ENCODE measurements around the gene CADPS.

Gene CADPS

GRCh38 chr3:62559831-62560445 lies 315.3 kb downstream of the CADPS start:
- Histone ChIP-seq H4K20me1 (ENCODE audit: insufficient read depth, low read length, poor library complexity, severe bottlenecking) (no peaks in the 10 kb centered on the region), H3K4me1 (ENCODE audit: insufficient read depth, low read length, poor library complexity, severe bottlenecking) (no peaks in the 10 kb centered on the region), H3K9ac (ENCODE audit: low read depth, low read length, poor library complexity, severe bottlenecking) (no peak overlapping the region), H3K9me2 (replicated peaks; ENCODE audit: low read depth, low read length) (no peaks in the 10 kb centered on the region), H2AFZ (ENCODE audit: low read length) (no peak overlapping the region), H3K4me2 (ENCODE audit: low read depth, low read length, poor library complexity, severe bottlenecking) (no peak overlapping the region), H3K79me2 (ENCODE audit: insufficient read depth, low read length) (no peaks in the 10 kb centered on the region), H3K9me3 (ENCODE audit: insufficient read depth, low read depth, low read length) (no peaks in the 10 kb centered on the region), H3F3A (ENCODE audit: low read depth) (no peaks in the 10 kb centered on the region), H3K4me3 (ENCODE audit: low read length, poor library complexity, severe bottlenecking) (no peak overlapping the region), H3K27me3 (ENCODE audit: insufficient read depth, low read length, poor library complexity, severe bottlenecking) (no peaks in the 10 kb centered on the region), H3K36me3 (ENCODE audit: insufficient read depth, low read length) (no peaks in the 10 kb centered on the region)
- TF ChIP-seq EZH2phosphoT487 (IDR thresholded peaks at IDR 0.05; ENCODE audit: borderline replicate concordance) = no peak
- TF ChIP-seq, protein P1, sequence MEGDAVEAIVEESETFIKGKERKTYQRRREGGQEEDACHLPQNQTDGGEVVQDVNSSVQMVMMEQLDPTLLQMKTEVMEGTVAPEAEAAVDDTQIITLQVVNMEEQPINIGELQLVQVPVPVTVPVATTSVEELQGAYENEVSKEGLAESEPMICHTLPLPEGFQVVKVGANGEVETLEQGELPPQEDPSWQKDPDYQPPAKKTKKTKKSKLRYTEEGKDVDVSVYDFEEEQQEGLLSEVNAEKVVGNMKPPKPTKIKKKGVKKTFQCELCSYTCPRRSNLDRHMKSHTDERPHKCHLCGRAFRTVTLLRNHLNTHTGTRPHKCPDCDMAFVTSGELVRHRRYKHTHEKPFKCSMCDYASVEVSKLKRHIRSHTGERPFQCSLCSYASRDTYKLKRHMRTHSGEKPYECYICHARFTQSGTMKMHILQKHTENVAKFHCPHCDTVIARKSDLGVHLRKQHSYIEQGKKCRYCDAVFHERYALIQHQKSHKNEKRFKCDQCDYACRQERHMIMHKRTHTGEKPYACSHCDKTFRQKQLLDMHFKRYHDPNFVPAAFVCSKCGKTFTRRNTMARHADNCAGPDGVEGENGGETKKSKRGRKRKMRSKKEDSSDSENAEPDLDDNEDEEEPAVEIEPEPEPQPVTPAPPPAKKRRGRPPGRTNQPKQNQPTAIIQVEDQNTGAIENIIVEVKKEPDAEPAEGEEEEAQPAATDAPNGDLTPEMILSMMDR (conservative IDR thresholded peaks at IDR 0.05; ENCODE audit: low read length) = peak; percentile 59

GRCh38 chr3:62558549-62559112 lies 316.6 kb downstream of the CADPS start:
- Histone ChIP-seq H3K79me2 (ENCODE audit: insufficient read depth, low read length) (no peaks in the 10 kb centered on the region), H3K27me3 (ENCODE audit: insufficient read depth, low read length, poor library complexity, severe bottlenecking) (no peaks in the 10 kb centered on the region), H2AFZ (ENCODE audit: low read length) (no peak overlapping the region), H3K4me3 (ENCODE audit: low read length, poor library complexity, severe bottlenecking) (no peak overlapping the region), H3K9ac (ENCODE audit: low read depth, low read length, poor library complexity, severe bottlenecking) (no peak overlapping the region), H4K20me1 (ENCODE audit: insufficient read depth, low read length, poor library complexity, severe bottlenecking) (no peaks in the 10 kb centered on the region), H3K4me2 (ENCODE audit: low read depth, low read length, poor library complexity, severe bottlenecking) (no peak overlapping the region), H3K36me3 (ENCODE audit: insufficient read depth, low read length) (no peaks in the 10 kb centered on the region), H3K9me3 (ENCODE audit: insufficient read depth, low read depth, low read length) (no peaks in the 10 kb centered on the region), H3F3A (ENCODE audit: low read depth) (no peaks in the 10 kb centered on the region), H3K9me2 (replicated peaks; ENCODE audit: low read depth, low read length) (no peaks in the 10 kb centered on the region), H3K4me1 (ENCODE audit: insufficient read depth, low read length, poor library complexity, severe bottlenecking) (no peaks in the 10 kb centered on the region)
- no peak for TF ChIP-seq EZH2phosphoT487 (IDR thresholded peaks at IDR 0.05; ENCODE audit: borderline replicate concordance)
- TF ChIP-seq, protein P1 (conservative IDR thresholded peaks at IDR 0.05; ENCODE audit: low read length) = peak; percentile 69

DNA sequence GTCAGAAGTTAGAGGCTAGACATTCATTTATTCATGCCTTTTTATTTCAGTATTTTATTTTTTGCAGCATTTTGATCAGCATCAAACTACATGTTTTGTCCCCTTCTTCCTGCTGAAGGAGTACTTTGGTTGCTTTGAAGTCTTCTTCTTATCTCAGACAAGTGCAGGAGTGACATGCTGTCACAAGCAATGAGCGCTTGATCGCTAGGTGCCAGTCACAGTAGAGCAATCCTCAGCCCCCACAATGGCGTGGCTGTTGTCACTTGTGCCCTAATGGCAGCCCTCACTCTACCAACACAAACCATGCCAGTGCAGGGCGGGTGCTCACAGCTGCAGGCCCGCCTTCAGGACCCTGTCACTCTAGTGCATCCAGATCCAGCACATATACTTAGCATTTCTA lies 317.2 kb downstream of the CADPS start:
- Histone ChIP-seq H3K36me3 (ENCODE audit: insufficient read depth, low read length) (no peaks in the 10 kb centered on the region), H3K79me2 (ENCODE audit: insufficient read depth, low read length) (no peaks in the 10 kb centered on the region), H3K4me1 (ENCODE audit: insufficient read depth, low read length, poor library complexity, severe bottlenecking) (no peaks in the 10 kb centered on the region), H3K4me3 (ENCODE audit: low read length, poor library complexity, severe bottlenecking) (no peak overlapping the region), H3K9me2 (replicated peaks; ENCODE audit: low read depth, low read length) (no peaks in the 10 kb centered on the region), H3K9ac (ENCODE audit: low read depth, low read length, poor library complexity, severe bottlenecking) (no peak overlapping the region), H2AFZ (ENCODE audit: low read length) (no peak overlapping the region; the same call in 1 of the 2 replicates), H3K9me3 (ENCODE audit: insufficient read depth, low read depth, low read length) (no peaks in the 10 kb centered on the region), H3K27me3 (ENCODE audit: insufficient read depth, low read length, poor library complexity, severe bottlenecking) (no peaks in the 10 kb centered on the region), H4K20me1 (ENCODE audit: insufficient read depth, low read length, poor library complexity, severe bottlenecking) (no peaks in the 10 kb centered on the region), H3F3A (ENCODE audit: low read depth) (no peaks in the 10 kb centered on the region), H3K4me2 (ENCODE audit: low read depth, low read length, poor library complexity, severe bottlenecking) (no peak overlapping the region)
- TF ChIP-seq, protein P1 (conservative IDR thresholded peaks at IDR 0.05; ENCODE audit: low read length) = no peak
- no peak for TF ChIP-seq EZH2phosphoT487 (IDR thresholded peaks at IDR 0.05; ENCODE audit: borderline replicate concordance)

Data from Loucy (cell line).